GM19463 (cell line): ENCODE results near the gene NRCAM.

Experiments
- ATAC-seq: cut with Tn5 transposase; IDR thresholded peaks from one replicate; pipeline ENCODE4 v1.9.1; 2021; ENCODE audit warnings: mild to moderate bottlenecking, moderate library complexity; ENCODE audit not compliant: unreplicated experiment

The NRCAM gene

GRCh38 chr7:108181073-108181985 is 274.9 kb downstream of the NRCAM start:
- ATAC-seq, result no peak

DNA sequence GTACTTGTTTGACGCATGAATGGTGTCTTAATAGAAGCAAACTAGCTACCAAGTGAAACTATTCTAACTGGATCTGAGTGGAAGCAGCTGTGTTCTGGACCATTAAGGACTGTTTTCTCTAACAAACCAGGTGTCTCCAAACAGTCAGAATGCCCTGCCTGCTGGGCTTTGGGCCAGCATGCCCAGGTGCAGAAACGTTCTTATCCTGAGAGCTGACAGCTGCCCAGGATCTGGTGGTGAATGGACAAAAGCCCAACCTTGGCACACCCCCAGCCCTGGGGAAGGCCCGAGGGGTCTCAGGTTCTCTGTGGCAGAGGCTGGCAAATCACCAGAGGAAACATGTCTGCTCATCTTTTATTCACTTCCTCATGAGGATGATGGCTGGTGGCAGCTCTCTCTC is 277.8 kb downstream of the NRCAM start:
- ATAC-seq, result no peak

DNA sequence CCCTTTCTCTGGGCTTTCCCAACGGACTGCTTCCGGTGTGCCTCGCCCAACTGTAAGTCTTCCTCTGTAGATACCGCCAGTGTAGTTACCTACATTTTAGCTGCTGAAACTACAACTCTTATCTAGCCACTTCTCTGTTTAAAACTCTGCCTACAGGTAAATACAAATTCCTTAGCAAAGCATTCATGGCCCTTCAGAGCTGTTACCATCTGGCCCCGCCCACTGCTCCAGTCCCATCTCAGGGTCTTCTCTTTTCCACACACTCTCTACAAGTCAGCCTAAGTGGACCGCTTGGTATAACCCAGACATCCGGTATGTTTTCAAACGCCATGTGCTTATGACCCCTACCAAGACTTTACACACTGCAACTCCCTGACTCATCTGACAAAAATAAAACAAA is 285.1 kb downstream of the NRCAM start:
- no peak for ATAC-seq

GRCh38 chr7:108170251-108170650 is 286.0 kb downstream of the NRCAM start:
- ATAC-seq, result no peak

DNA sequence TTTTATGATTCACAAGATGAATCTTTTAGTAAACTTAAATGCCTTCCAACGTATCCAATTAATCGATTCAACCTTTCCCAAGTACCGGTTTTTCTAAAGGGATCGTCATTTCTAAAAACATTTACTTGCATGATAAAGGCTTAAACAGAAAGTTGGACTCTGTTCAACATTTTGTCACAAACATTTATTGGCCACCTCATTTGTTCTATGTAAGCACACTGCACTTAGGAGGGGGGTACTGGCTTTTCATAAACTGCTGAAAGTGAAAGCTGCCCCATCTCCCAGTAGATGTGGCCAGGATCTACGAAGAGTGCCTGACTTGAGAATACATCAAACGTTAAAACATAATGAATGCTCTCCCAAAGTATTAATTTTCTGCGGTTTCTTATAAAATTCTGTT is 288.8 kb downstream of the NRCAM start:
- ATAC-seq, result no peak

GRCh38 chr7:108166687-108167086 is 289.5 kb downstream of the NRCAM start:
- ATAC-seq, result no peak

GRCh38 chr7:108165723-108166122 is 290.5 kb downstream of the NRCAM start:
- ATAC-seq, result no peak

GRCh38 chr7:108164946-108165345 is 291.3 kb downstream of the NRCAM start:
- no peak for ATAC-seq

- no peak for ATAC-seq
These were observed 291.9 kb downstream of the NRCAM start for GRCh38 chr7:108164342-108164741.

DNA sequence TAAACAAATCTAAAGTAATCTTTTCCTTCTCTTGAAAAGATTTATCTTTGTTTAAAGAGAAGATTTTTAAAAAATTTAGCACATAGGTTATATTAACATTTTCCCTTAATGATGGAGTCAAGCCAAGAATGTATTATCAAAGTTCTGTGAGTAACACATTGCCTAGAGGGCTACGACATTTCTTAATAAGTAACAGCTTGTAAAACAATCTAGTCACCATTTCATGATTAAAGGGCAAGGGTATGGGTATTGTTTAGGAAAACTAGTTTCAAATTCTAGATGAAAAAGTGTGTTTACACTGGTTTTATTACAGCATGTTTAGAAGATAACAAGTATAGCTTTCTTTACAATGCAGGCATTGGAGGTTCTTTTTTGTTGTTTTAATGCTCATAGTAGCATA is 297.5 kb downstream of the NRCAM start:
- no peak for ATAC-seq

GRCh38 chr7:108157606-108158335 is 298.5 kb downstream of the NRCAM start:
- no peak for ATAC-seq

GRCh38 chr7:108156897-108157605 is 299.2 kb downstream of the NRCAM start:
- no peak for ATAC-seq

DNA sequence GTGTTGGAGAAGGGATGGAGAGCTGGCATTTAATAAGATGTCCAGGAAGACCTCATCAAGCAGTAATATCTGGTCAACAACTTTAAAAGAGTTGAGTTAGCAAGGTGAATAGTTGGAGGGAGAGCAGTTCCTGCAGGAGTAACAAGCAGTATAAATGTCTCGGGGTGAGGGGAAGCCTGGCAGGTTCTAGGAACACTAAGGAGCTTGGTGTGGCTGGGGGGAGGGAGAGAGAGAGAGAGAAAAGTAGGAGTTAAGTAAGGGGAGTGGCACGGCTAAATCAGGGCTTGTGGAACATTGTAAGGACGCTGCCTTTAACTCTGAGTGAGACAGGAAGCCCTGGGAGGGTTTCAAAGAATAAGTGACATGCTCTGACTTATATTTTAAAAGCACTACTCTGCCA is 304.0 kb downstream of the NRCAM start:
- ATAC-seq, result no peak

GRCh38 chr7:108149908-108150307 is 306.3 kb downstream of the NRCAM start:
- no peak for ATAC-seq

GRCh38 chr7:108149119-108149518 is 307.1 kb downstream of the NRCAM start:
- ATAC-seq, result no peak

DNA sequence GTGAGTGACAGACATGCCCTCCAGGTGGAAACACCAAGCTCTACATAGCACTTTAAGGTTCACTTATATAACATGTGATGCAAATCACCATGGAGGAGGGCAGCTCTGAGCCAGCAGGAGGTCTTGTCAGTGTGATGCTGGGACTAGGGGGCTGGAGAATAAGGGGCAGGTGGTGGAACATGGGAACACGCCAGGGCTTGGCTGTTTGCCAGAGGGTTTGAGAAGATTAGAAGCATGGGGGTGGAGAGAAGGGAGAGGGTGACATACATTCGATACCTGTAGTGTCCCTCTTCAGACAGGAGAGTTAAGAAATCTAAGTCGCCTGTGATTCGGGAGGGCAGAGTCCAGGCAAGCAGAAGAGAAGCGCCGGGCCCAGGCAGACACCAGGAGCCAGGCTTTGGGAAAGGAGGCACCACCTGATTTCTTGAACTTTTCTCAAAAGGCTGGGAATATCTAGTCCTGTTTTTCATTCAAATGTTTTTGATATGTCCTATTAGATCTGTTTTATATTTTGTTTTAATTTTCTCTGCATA is 309.1 kb downstream of the NRCAM start:
- ATAC-seq, result no peak

- ATAC-seq, result no peak
These were observed 310.0 kb downstream of the NRCAM start for GRCh38 chr7:108146070-108146842.

DNA sequence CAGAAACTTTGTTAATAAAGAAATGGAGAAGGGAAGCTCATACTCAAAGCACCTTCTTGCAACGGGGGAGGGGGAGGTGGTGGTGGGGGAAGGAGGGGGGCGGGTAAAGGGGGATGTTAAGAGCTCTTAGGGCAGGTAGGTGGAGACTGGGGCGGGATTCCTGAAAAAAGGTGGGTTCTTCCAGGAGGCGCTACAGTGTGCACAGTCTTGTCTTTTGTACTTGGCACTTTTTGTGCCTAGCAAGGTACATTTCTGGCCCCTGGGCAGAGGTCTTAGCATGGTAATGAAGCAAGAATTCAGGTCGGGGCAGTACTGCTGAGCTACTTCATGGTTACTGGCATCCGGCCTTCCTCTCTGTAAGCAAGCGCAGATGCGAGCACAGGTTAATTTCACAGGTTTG is 310.8 kb downstream of the NRCAM start:
- no peak for ATAC-seq

GRCh38 chr7:108144931-108145330 is 311.3 kb downstream of the NRCAM start:
- no peak for ATAC-seq

GRCh38 chr7:108143658-108144420 is 312.4 kb downstream of the NRCAM start:
- ATAC-seq, result no peak
